Trophoblast cell (in vitro differentiated cells and primary cell): Measurements from ENCODE around the gene OGFR.
A peak's percentile ranks its signal among the peaks of the same experiment; 100 is the strongest.

Source experiments
- DNase-seq, 2 donors: peaks; one replicate each; pipeline ENCODE4 v3.0.0-alpha.2; 2016
- H2AFZ ChIP-seq: 2 replicates; pipeline ENCODE4 v1.6.1; 2013; ENCODE audit warnings: low read length, moderate library complexity, mild to moderate bottlenecking; ENCODE audit not compliant: insufficient read depth, poor library complexity
- H2AK5ac ChIP-seq: 2 replicates; pipeline ENCODE4 v1.6.1; 2013; ENCODE audit warnings: mild to moderate bottlenecking, low read length
- H2BK120ac ChIP-seq: 2 replicates; pipeline ENCODE4 v1.6.1; 2013; ENCODE audit warnings: low read length, mild to moderate bottlenecking, moderate library complexity; ENCODE audit not compliant: insufficient read depth, poor library complexity
- H2BK12ac ChIP-seq: 2 replicates; pipeline ENCODE4 v1.6.1; 2013; ENCODE audit warnings: mild to moderate bottlenecking, low read length, moderate library complexity
- H2BK5ac ChIP-seq: 2 replicates; pipeline ENCODE4 v1.6.1; 2013; ENCODE audit warnings: low read length, low read depth, moderate library complexity, mild to moderate bottlenecking; ENCODE audit not compliant: poor library complexity
- H3K14ac ChIP-seq: 2 replicates; pipeline ENCODE4 v1.6.1; 2013; ENCODE audit warnings: mild to moderate bottlenecking, low read length
- H3K18ac ChIP-seq: 2 replicates; pipeline ENCODE4 v1.6.1; 2013; ENCODE audit warnings: mild to moderate bottlenecking, low read length
- H3K23ac ChIP-seq: 2 replicates; pipeline ENCODE4 v1.6.1; 2013; ENCODE audit warnings: low read length
- H3K27ac ChIP-seq: 2 replicates; pipeline ENCODE4 v1.5.1; 2013; ENCODE audit warnings: low read depth, mild to moderate bottlenecking, inconsistent platforms, low read length, moderate library complexity
- H3K27me3 ChIP-seq: 2 replicates; pipeline ENCODE4 v1.6.1; 2013; ENCODE audit warnings: inconsistent platforms, mild to moderate bottlenecking, low read length, moderate library complexity; ENCODE audit not compliant: insufficient read depth
- H3K36me3 ChIP-seq, 2 experiments: 1 replicate in 1 of 2; 2 replicates in 1 of 2; pipeline ENCODE4 v1.6.1; 2013; ENCODE audit warnings: low read length in 2 of 2, mild to moderate bottlenecking in 2 of 2, moderate library complexity in 1 of 2; ENCODE audit not compliant: insufficient read depth in 2 of 2, control insufficient read depth in 1 of 2
- H3K4ac ChIP-seq: 2 replicates; pipeline ENCODE4 v1.6.1; 2013; ENCODE audit warnings: low read depth, mild to moderate bottlenecking, low read length, moderate library complexity
- H3K4me1 ChIP-seq, 2 experiments: 1 replicate in 1 of 2; 2 replicates in 1 of 2; pipeline ENCODE4 v1.6.1; 2013; ENCODE audit warnings: low read length in 2 of 2, mild to moderate bottlenecking in 2 of 2, moderate library complexity in 1 of 2; ENCODE audit not compliant: insufficient read depth in 2 of 2, control insufficient read depth in 1 of 2
- H3K4me2 ChIP-seq: 2 replicates; pipeline ENCODE4 v1.6.1; 2013; ENCODE audit warnings: inconsistent platforms, mild to moderate bottlenecking, low read length, moderate library complexity
- H3K4me3 ChIP-seq: 2 replicates; pipeline ENCODE4 v1.5.1; 2013; ENCODE audit warnings: mild to moderate bottlenecking, low read depth, low read length, inconsistent platforms
- H3K79me1 ChIP-seq: one replicate; pipeline ENCODE4 v1.6.1; 2013; ENCODE audit warnings: low read length
- H3K79me2 ChIP-seq: 2 replicates; pipeline ENCODE4 v1.6.1; 2013; ENCODE audit warnings: low read length, mild to moderate bottlenecking; ENCODE audit not compliant: control insufficient read depth, insufficient read depth, poor library complexity
- H3K9ac ChIP-seq: 2 replicates; pipeline ENCODE4 v1.6.1; 2013; ENCODE audit warnings: mild to moderate bottlenecking, low read length
- H3K9me3 ChIP-seq: 2 replicates; pipeline ENCODE4 v1.6.1; 2013; ENCODE audit warnings: low read depth, mild to moderate bottlenecking, control low read depth, inconsistent platforms, low read length; ENCODE audit not compliant: insufficient read depth
- H4K12ac ChIP-seq: 2 replicates; pipeline ENCODE4 v1.6.1; 2013; ENCODE audit warnings: low read depth, mild to moderate bottlenecking, low read length, moderate library complexity
- H4K8ac ChIP-seq: 2 replicates; pipeline ENCODE4 v1.6.1; 2013; ENCODE audit warnings: low read depth, mild to moderate bottlenecking, low read length, moderate library complexity
- H4K91ac ChIP-seq: one replicate; pipeline ENCODE4 v1.6.1; 2013; ENCODE audit warnings: low read depth, mild to moderate bottlenecking, low read length, moderate library complexity
- WGBS: extraction: QIAGEN DNeasy Blood & Tissue Kit; methylation state at CpG from one replicate; pipeline ENCODE4 v1.1.7; 2013; ENCODE audit warnings: missing lambda C conversion rate; ENCODE audit not compliant: insufficient read length, insufficient coverage; ENCODE audit errors: extremely low coverage; 5-methylcytosine and 5-hydroxymethylcytosine counted together

Gene OGFR

GRCh38 chr20:62805155-62805710 lies 598 bp downstream of the OGFR start:
- H4K91ac ChIP-seq, result peak overlapping the region; percentile 83
- no peak overlapping the region for H3K27ac ChIP-seq
- peaks cover 6% of the 10 kb centered on the region for H3K79me2 ChIP-seq
- H3K4me3 ChIP-seq, result peak overlapping the region; percentile 99
- no CpG with 5 or more reads among the region's 58 CpGs for WGBS
- peak overlapping the region; percentile 3 for H4K8ac ChIP-seq
- no peaks in the 10 kb centered on the region for H3K27me3 ChIP-seq
- H3K9ac ChIP-seq, result peak overlapping the region; percentile 29
- peak overlapping the region; percentile 9 for H3K14ac ChIP-seq
- H2BK120ac ChIP-seq, result peak overlapping the region; percentile 92
- peak overlapping the region; percentile 80 for H3K4me2 ChIP-seq
- H2AFZ ChIP-seq, result peak overlapping the region; percentile 5
- no peak overlapping the region for H2BK12ac ChIP-seq
- H2BK5ac ChIP-seq, result no peak overlapping the region
- peak in 1 of 2 donors; percentile 31 for DNase-seq
- H3K4ac ChIP-seq, result peak overlapping the region; percentile 65
- peaks cover 6 to 11% of the 10 kb centered on the region in 2 experiments for H3K4me1 ChIP-seq
- H3K36me3 ChIP-seq, result peaks cover 30 to 38% of the 10 kb centered on the region in 2 experiments
- H3K9me3 ChIP-seq, result peaks cover 2% of the 10 kb centered on the region
- H2AK5ac ChIP-seq, result no peak overlapping the region
- peak overlapping the region; percentile 16 for H3K18ac ChIP-seq
- no peak overlapping the region for H4K12ac ChIP-seq
- no peak overlapping the region for H3K23ac ChIP-seq
- H3K79me1 ChIP-seq, result peaks cover 6% of the 10 kb centered on the region

- Histone ChIP-seq H3K4me3 (peak overlapping the region; percentile 99), H4K12ac (no peak overlapping the region), H2AFZ (peak overlapping the region; percentile 5), H4K91ac (peak overlapping the region; percentile 45), H3K79me1 (peaks cover 6% of the 10 kb centered on the region), H3K23ac (no peak overlapping the region), H3K14ac (peak overlapping the region; percentile 9), H3K9me3 (peaks cover 2% of the 10 kb centered on the region), H2AK5ac (no peak overlapping the region), H3K27ac (no peak overlapping the region), H2BK120ac (no peak overlapping the region), H3K27me3 (no peaks in the 10 kb centered on the region), H3K9ac (peak overlapping the region; percentile 29), H3K18ac (peak overlapping the region; percentile 16), H3K4me2 (peak overlapping the region; percentile 80), H3K4ac (peak overlapping the region; percentile 65), H4K8ac (peak overlapping the region; percentile 3), H3K36me3 (peaks cover 31 to 39% of the 10 kb centered on the region in 2 experiments), H3K79me2 (peaks cover 6% of the 10 kb centered on the region), H2BK5ac (no peak overlapping the region), H2BK12ac (no peak overlapping the region), H3K4me1 (peaks cover 6 to 11% of the 10 kb centered on the region in 2 experiments)
- no CpG with 5 or more reads among the region's 25 CpGs for WGBS
- no peak for DNase-seq
Observed at GRCh38 chr20:62805711-62806382, 1.2 kb downstream of the OGFR start.

GRCh38 chr20:62806383-62807050 lies 1.9 kb downstream of the OGFR start:
- Histone ChIP-seq H3K27ac (no peak overlapping the region), H3K9me3 (peaks cover 2% of the 10 kb centered on the region), H3K4me1 (peaks cover 6 to 11% of the 10 kb centered on the region in 2 experiments), H4K12ac (no peak overlapping the region), H4K91ac (no peak overlapping the region), H3K4me3 (no peak overlapping the region), H3K79me2 (peaks cover 6% of the 10 kb centered on the region), H2BK120ac (no peak overlapping the region), H3K9ac (peak overlapping the region; percentile 59), H3K4me2 (no peak overlapping the region), H3K14ac (no peak overlapping the region), H3K23ac (no peak overlapping the region), H3K36me3 (peaks cover 34 to 39% of the 10 kb centered on the region in 2 experiments), H3K18ac (no peak overlapping the region), H2AFZ (no peak overlapping the region), H3K27me3 (no peaks in the 10 kb centered on the region), H2BK12ac (no peak overlapping the region), H3K79me1 (peaks cover 6% of the 10 kb centered on the region), H3K4ac (no peak overlapping the region), H4K8ac (no peak overlapping the region), H2AK5ac (no peak overlapping the region), H2BK5ac (no peak overlapping the region)
- no peak for DNase-seq
- WGBS, result no CpG with 5 or more reads among the region's 11 CpGs

- peaks cover 6% of the 10 kb centered on the region for H3K79me1 ChIP-seq
- no peak overlapping the region for H3K4me3 ChIP-seq
- WGBS, result no CpG with 5 or more reads among the region's 23 CpGs
- H3K4ac ChIP-seq, result no peak overlapping the region
- peaks cover 2% of the 10 kb centered on the region for H3K9me3 ChIP-seq
- no peak for DNase-seq
- no peak overlapping the region for H2BK5ac ChIP-seq
- no peak overlapping the region for H2AFZ ChIP-seq
- H3K27me3 ChIP-seq, result no peaks in the 10 kb centered on the region
- no peak overlapping the region for H4K91ac ChIP-seq
- H3K4me2 ChIP-seq, result no peak overlapping the region
- H4K12ac ChIP-seq, result no peak overlapping the region
- no peak overlapping the region for H3K9ac ChIP-seq
- no peak overlapping the region for H4K8ac ChIP-seq
- no peak overlapping the region for H2BK12ac ChIP-seq
- H3K27ac ChIP-seq, result no peak overlapping the region
- no peak overlapping the region for H3K14ac ChIP-seq
- H2AK5ac ChIP-seq, result no peak overlapping the region
- peaks cover 6 to 11% of the 10 kb centered on the region in 2 experiments for H3K4me1 ChIP-seq
- peaks cover 45 to 49% of the 10 kb centered on the region in 2 experiments for H3K36me3 ChIP-seq
- no peak overlapping the region for H2BK120ac ChIP-seq
- H3K79me2 ChIP-seq, result peaks cover 6% of the 10 kb centered on the region
- H3K18ac ChIP-seq, result no peak overlapping the region
- no peak overlapping the region for H3K23ac ChIP-seq
Observed at GRCh38 chr20:62807444-62808210, 3.0 kb downstream of the OGFR start.
